Nephron (organoid): ENCODE measurements around the gene ISLR.

Experiments
- H3K27ac Mint-ChIP-seq, 3 experiments: 2 replicates each; pipeline ENCODE4 v1.8.0; 2020; ENCODE audit warnings: mixed read lengths in 3 of 3, mild to moderate bottlenecking in 2 of 3, moderate library complexity in 1 of 3
- H3K27me3 Mint-ChIP-seq: 2 replicates; pipeline ENCODE4 v1.8.0; 2021; ENCODE audit warnings: low read depth, mild to moderate bottlenecking, moderate library complexity, mixed read lengths
- H3K36me3 Mint-ChIP-seq: 2 replicates; pipeline ENCODE4 v1.8.0; 2020; ENCODE audit warnings: low read depth, mixed read lengths
- H3K4me1 Mint-ChIP-seq: 2 replicates; pipeline ENCODE4 v1.8.0; 2020; ENCODE audit warnings: mixed read lengths
- H3K4me3 Mint-ChIP-seq, 3 experiments: 2 replicates each; pipeline ENCODE4 v1.8.0; 2020; ENCODE audit warnings: mild to moderate bottlenecking in 3 of 3, mixed read lengths in 3 of 3, moderate library complexity in 2 of 3
- H3K9me3 Mint-ChIP-seq: 2 replicates; pipeline ENCODE4 v1.8.0; 2020; ENCODE audit warnings: mixed read lengths
- TF ChIP-seq, protein P1 (sequence below), 3 experiments: fragments of 200-600 bp; sonication (generic); IDR thresholded peaks; one replicate each; pipeline ENCODE4 v1.5.0; 2021; ENCODE audit warnings: antibody characterized with exemption in 3 of 3; ENCODE audit not compliant: unreplicated experiment in 3 of 3

The ISLR gene

GRCh38 chr15:74172701-74173379 lies 670 bp upstream of the ISLR start:
- H3K4me3 Mint-ChIP-seq: peak overlapping the region; percentile 60 to 76 (median 66)
- peaks cover 85% of the 10 kb centered on the region for H3K4me1 Mint-ChIP-seq
- H3K36me3 Mint-ChIP-seq: peaks cover 7% of the 10 kb centered on the region
- peaks cover 4% of the 10 kb centered on the region for H3K27me3 Mint-ChIP-seq
- TF ChIP-seq, protein P1, sequence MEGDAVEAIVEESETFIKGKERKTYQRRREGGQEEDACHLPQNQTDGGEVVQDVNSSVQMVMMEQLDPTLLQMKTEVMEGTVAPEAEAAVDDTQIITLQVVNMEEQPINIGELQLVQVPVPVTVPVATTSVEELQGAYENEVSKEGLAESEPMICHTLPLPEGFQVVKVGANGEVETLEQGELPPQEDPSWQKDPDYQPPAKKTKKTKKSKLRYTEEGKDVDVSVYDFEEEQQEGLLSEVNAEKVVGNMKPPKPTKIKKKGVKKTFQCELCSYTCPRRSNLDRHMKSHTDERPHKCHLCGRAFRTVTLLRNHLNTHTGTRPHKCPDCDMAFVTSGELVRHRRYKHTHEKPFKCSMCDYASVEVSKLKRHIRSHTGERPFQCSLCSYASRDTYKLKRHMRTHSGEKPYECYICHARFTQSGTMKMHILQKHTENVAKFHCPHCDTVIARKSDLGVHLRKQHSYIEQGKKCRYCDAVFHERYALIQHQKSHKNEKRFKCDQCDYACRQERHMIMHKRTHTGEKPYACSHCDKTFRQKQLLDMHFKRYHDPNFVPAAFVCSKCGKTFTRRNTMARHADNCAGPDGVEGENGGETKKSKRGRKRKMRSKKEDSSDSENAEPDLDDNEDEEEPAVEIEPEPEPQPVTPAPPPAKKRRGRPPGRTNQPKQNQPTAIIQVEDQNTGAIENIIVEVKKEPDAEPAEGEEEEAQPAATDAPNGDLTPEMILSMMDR (IDR thresholded peaks at IDR 0.05; ENCODE audit: unreplicated experiment in 3 of 3): no peak
- H3K9me3 Mint-ChIP-seq: no peaks in the 10 kb centered on the region
- peak overlapping the region; percentile 98 to 99 (median 98) for H3K27ac Mint-ChIP-seq

DNA sequence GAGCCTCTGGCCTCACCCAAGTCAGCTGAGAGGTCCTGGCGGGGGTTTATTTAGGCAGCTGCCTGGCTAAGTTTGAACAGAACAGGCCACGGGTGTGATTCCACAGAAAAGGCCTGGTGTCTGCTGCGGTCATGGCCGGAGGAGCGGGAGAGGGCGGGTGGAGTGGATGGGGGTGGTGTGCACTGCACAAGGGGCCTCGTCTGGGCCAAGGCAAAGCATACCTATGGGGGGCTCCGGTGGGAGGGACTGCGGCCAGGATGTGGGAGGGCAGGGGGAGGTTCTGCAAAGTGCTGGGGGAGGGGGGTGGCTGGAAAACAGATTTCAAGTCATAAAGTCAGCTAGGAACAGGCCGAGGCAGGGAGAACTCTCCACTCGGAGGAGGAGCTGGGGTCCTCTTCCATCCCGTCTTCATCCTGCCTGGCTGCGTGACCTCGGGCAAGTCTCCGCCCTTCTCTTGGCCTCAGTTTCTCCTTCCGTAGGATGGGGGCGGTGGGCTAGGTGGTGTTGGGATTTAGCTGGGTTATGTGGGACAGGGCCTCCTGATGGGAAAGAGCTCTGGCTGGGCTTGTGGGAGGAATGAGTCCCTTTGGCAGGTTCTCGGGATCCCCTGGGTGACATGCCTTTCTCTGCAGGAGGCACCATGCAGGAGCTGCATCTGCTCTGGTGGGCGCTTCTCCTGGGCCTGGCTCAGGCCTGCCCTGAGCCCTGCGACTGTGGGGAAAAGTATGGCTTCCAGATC lies 878 bp downstream of the ISLR start:
- Mint-ChIP-seq H3K36me3 (peaks cover 7% of the 10 kb centered on the region), H3K27ac (peak overlapping the region; percentile 98 to 99 (median 98)), H3K4me3 (peak overlapping the region; percentile 60 to 76 (median 66)), H3K9me3 (no peaks in the 10 kb centered on the region), H3K4me1 (peaks cover 84% of the 10 kb centered on the region), H3K27me3 (no peaks in the 10 kb centered on the region)
- TF ChIP-seq, protein P1 (IDR thresholded peaks at IDR 0.05; ENCODE audit: unreplicated experiment in 3 of 3): no peak

DNA sequence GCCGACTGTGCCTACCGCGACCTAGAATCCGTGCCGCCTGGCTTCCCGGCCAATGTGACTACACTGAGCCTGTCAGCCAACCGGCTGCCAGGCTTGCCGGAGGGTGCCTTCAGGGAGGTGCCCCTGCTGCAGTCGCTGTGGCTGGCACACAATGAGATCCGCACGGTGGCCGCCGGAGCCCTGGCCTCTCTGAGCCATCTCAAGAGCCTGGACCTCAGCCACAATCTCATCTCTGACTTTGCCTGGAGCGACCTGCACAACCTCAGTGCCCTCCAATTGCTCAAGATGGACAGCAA lies 1.4 kb downstream of the ISLR start:
- H3K27me3 Mint-ChIP-seq: no peaks in the 10 kb centered on the region

DNA sequence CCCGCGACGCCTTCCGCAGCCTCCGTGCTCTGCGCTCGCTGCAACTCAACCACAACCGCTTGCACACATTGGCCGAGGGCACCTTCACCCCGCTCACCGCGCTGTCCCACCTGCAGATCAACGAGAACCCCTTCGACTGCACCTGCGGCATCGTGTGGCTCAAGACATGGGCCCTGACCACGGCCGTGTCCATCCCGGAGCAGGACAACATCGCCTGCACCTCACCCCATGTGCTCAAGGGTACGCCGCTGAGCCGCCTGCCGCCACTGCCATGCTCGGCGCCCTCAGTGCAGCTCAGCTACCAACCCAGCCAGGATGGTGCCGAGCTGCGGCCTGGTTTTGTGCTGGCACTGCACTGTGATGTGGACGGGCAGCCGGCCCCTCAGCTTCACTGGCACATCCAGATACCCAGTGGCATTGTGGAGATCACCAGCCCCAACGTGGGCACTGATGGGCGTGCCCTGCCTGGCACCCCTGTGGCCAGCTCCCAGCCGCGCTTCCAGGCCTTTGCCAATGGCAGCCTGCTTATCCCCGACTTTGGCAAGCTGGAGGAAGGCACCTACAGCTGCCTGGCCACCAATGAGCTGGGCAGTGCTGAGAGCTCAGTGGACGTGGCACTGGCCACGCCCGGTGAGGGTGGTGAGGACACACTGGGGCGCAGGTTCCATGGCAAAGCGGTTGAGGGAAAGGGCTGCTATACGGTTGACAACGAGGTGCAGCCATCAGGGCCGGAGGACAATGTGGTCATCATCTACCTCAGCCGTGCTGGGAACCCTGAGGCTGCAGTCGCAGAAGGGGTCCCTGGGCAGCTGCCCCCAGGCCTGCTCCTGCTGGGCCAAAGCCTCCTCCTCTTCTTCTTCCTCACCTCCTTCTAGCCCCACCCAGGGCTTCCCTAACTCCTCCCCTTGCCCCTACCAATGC lies 2.0 kb downstream of the ISLR start:
- Mint-ChIP-seq H3K36me3 (peaks cover 11% of the 10 kb centered on the region), H3K27ac (peak overlapping the region; percentile 89 to 99 (median 98)), H3K27me3 (peaks cover 5% of the 10 kb centered on the region), H3K4me3 (peak overlapping the region; percentile 66 to 83 (median 72)), H3K4me1 (peaks cover 81% of the 10 kb centered on the region), H3K9me3 (no peaks in the 10 kb centered on the region)
- TF ChIP-seq, protein P1 (IDR thresholded peaks at IDR 0.05; ENCODE audit: unreplicated experiment in 3 of 3): no peak

More for the DNA sequence above, 1.4 kb downstream of the ISLR start:
- peak overlapping the region; percentile 85 to 99 (median 98) for H3K27ac Mint-ChIP-seq
- H3K4me1 Mint-ChIP-seq: peaks cover 81% of the 10 kb centered on the region
- no peaks in the 10 kb centered on the region for H3K9me3 Mint-ChIP-seq
- peak overlapping the region; percentile 60 to 76 (median 66) for H3K4me3 Mint-ChIP-seq
- H3K36me3 Mint-ChIP-seq: peaks cover 7% of the 10 kb centered on the region
- TF ChIP-seq, protein P1 (IDR thresholded peaks at IDR 0.05; ENCODE audit: unreplicated experiment in 3 of 3): no peak

GRCh38 chr15:74176262-74177214 lies 3.0 kb downstream of the ISLR start:
- Mint-ChIP-seq H3K27me3 (peaks cover 5% of the 10 kb centered on the region), H3K4me1 (peaks cover 83% of the 10 kb centered on the region), H3K27ac (peak overlapping the region; percentile 89 to 98 (median 96)), H3K36me3 (peaks cover 17% of the 10 kb centered on the region), H3K4me3 (peak overlapping the region; percentile 72 to 83 (median 72)), H3K9me3 (no peaks in the 10 kb centered on the region)
- TF ChIP-seq, protein P1 (IDR thresholded peaks at IDR 0.05; ENCODE audit: unreplicated experiment in 3 of 3): no peak
